ENCODE results near the gene RAMP3.

DNA sequence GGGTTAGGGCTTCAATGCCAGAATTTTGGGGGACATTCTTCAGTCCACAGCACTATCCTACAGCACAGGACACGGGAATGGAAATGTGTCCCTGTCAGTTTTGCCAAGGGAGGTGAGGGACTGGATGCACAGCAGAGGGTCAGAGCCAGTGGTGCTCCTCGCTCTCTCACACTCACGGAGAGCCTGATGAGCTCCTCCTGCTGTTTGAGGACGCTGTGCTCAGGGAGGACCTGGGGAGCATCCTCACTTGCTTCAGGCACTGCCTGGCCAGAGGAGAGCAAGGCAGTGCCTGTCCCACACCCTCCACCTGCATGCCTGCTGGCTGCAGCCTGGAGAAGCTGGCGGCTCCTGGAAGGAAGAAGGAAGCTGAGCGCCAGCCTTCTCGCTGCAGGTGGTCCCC, 58.6 kb downstream of the RAMP3 start:
- no peak for TF ChIP-seq POLR2A (IDR thresholded peaks at IDR 0.05)
- TF ChIP-seq, protein P1, sequence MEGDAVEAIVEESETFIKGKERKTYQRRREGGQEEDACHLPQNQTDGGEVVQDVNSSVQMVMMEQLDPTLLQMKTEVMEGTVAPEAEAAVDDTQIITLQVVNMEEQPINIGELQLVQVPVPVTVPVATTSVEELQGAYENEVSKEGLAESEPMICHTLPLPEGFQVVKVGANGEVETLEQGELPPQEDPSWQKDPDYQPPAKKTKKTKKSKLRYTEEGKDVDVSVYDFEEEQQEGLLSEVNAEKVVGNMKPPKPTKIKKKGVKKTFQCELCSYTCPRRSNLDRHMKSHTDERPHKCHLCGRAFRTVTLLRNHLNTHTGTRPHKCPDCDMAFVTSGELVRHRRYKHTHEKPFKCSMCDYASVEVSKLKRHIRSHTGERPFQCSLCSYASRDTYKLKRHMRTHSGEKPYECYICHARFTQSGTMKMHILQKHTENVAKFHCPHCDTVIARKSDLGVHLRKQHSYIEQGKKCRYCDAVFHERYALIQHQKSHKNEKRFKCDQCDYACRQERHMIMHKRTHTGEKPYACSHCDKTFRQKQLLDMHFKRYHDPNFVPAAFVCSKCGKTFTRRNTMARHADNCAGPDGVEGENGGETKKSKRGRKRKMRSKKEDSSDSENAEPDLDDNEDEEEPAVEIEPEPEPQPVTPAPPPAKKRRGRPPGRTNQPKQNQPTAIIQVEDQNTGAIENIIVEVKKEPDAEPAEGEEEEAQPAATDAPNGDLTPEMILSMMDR (IDR thresholded peaks at IDR 0.05), result no peak
- no peak for TF ChIP-seq EP300 (IDR thresholded peaks at IDR 0.05)
- TF ChIP-seq POLR2AphosphoS5 (IDR thresholded peaks at IDR 0.05), result no peak
